ENCODE results near the gene ELOVL6.

GRCh38 chr4:110059556-110060191 is 138.7 kb downstream of the ELOVL6 start:
- TF ChIP-seq CTCF (IDR thresholded peaks at IDR 0.05; ENCODE audit: low read depth, low read length, missing input control), result no peak
- no peak for TF ChIP-seq MAX (IDR thresholded peaks at IDR 0.05)
- TF ChIP-seq RAD21 (IDR thresholded peaks at IDR 0.05), result no peak
- no peak for TF ChIP-seq TAF1 (conservative IDR thresholded peaks at IDR 0.05)
- TF ChIP-seq HNF4A (conservative IDR thresholded peaks at IDR 0.05), result no peak
- TF ChIP-seq YY1 (IDR thresholded peaks at IDR 0.05), result no peak
- TF ChIP-seq REST (IDR thresholded peaks at IDR 0.05), result no peak
- TF ChIP-seq FOXA2 (IDR thresholded peaks at IDR 0.05), result no peak
- no peak for TF ChIP-seq RXRA (IDR thresholded peaks at IDR 0.05)
- no peak for TF ChIP-seq GABPA (IDR thresholded peaks at IDR 0.05 in 1 of 2, conservative IDR thresholded peaks at IDR 0.05 in 1 of 2)
- TF ChIP-seq SP1 (IDR thresholded peaks at IDR 0.05), result no peak
- TF ChIP-seq EGR1 (IDR thresholded peaks at IDR 0.05; ENCODE audit: low read depth in 2 of 2), result no peak
